Measurements from ENCODE around the gene KCNK5.

The KCNK5 gene

GRCh38 chr6:39240155-39240757 is 11.0 kb upstream of the KCNK5 start:
- no peak for DNase-seq

GRCh38 chr6:39239527-39240154 is 10.4 kb upstream of the KCNK5 start:
- DNase-seq = no peak

DNA sequence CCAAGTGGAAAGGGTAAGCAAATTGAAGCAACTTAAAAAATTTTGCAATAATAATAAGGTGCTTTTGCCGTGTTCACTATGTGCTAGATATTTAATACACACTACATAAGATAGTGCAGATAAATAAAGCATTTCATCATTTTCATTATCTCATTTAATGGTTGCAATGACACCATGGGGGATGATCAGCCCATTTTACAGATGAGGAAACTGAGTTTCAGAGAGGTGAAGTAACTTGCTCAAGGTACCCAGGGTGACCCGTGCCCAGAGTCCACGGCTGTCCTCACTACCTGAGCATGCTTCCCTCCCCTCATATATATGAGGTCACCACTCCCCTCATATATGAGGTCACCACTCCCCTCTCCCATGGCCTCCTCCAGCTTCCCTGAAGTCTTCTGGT is 7.5 kb upstream of the KCNK5 start:
- DNase-seq = no peak

DNA sequence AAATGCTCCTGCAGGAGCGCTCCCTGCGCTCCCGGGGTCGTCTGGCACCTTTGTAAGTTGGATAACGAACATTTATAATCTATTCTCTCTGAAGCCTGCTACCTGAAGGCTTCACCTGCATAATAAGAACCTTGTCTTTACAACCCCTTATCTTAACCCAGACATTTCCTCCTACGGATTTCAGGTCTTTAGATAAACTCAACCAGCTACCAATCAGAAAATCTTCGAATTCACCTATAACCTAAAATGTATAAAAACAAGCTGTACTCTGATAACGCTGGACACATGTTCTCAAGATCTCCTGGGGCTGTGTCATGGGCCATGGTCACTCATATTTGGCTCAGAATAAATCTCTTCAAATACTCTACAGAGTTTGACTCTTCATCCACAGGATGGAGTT is 4.1 kb upstream of the KCNK5 start:
- no peak for DNase-seq

- no peak for DNase-seq
Observed at GRCh38 chr6:39231521-39232243, 2.4 kb upstream of the KCNK5 start.

DNA sequence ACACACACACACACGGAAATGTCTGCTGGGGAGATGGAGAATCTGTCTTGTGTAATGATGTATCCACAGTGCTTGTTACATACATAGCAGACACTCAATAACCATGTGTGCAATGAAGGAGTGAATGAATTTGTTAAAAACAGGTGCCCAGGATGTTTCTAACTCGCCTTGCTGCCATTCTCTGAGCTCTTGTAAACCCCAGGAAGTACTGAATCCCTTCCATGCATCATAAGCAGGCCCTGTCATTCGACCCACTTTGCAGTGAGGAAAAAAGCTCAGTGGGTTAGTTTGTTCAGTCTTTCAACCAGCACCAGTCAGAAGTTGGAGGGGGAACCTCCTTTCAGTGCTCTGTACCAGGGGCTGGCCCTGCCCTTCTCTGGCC is 1.4 kb upstream of the KCNK5 start:
- no peak for DNase-seq

- DNase-seq = peak; percentile 75
Observed at GRCh38 chr6:39228111-39228971, 934 bp downstream of the KCNK5 start.

DNA sequence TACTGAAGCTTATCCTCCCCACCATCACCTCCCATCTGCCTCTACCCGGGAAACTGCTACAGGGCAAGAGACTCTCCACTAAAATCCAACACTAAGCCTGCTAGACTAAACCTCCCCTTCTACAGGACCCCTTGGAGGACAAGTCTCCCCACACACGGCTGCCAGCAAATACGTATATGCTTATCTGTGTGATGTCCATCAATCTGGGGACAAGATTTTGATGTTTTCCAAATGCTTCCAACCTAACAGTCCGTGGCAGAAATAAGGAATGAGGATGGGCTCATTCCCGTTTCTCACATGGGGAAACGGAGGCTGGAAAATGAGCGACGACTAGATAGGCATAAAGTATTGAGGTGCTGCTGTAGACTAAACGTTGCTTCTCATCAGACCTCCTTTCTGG is 1.8 kb downstream of the KCNK5 start:
- DNase-seq = no peak

DNA sequence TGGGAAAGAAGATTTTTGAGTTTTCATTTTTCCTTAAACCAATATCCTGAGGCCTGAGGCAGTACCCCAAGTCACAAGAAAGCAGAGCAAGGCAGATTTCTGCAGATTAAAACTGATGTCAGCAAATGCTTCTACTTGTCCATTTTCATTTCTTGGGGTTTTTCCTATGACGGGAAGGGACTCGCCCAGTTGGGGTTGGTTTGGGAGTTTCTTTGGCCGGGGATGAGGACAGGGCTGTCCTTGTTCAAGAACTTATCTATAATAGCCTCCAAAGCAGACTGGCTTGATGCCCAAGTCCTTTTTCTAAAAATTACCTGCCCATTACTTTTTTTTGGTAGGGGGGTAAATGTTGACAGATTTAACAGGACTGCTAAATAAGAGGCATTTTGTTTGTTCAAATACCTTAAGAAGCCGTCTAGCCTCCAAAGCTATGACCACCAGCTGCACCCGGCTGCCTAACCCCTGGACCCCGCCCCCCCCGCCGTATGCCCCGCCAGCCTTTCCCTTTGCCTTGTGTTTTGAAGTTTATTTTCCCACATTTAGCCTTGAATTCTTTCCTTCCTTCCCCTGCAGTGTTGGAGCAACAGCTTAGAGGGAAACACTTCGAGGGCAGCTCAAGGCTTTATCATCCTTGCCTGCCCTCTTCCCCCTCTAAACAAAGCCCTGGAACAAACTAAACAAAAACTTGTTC is 2.5 kb downstream of the KCNK5 start:
- DNase-seq = no peak

- DNase-seq = peak; percentile 73
Observed at GRCh38 chr6:39225946-39226437, 3.3 kb downstream of the KCNK5 start.

GRCh38 chr6:39225543-39225942 is 3.7 kb downstream of the KCNK5 start:
- no peak for DNase-seq

GRCh38 chr6:39224523-39225182 is 4.6 kb downstream of the KCNK5 start:
- DNase-seq = no peak

DNA sequence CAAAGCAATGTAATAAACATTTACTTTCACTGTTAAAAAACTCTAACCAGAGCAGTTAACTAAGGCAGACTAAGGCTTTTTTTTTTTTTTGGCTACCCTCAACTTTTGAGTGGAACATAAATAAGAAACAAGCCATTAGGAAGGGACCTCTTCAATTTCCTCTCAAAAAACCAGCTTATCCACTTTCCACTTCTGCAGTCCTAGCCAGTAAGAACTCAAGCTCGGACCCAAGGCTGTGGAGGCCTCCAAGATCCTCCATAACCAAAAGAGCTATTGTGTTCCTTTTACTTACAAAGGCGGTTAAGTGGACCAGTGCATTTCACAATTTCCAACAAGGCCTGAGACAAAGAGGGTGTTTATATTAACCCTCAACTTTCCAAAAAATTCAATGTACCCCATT is 5.3 kb downstream of the KCNK5 start:
- DNase-seq = no peak

DNA sequence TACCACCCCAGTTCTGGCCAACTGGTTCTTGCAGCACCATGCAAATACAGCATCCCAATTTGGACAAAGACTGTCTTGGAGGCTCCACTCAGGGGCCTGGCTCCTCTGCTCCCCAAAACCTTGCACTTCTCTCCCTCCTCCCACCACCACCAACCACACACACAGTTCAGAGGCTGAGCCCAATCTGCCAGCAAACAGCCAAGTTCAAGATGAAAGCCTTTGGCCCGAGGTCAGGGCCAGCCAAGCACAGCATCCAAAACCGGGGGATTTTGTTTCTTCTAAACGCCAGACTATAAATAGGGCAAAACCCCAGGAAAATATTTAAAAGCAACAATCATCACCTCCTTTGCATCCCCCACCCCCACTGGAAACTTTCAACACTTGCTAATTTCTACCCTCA is 5.7 kb downstream of the KCNK5 start:
- no peak for DNase-seq

- no peak for DNase-seq
Observed at GRCh38 chr6:39223061-39223460, 6.2 kb downstream of the KCNK5 start.

GRCh38 chr6:39221779-39222641 is 7.3 kb downstream of the KCNK5 start:
- no peak for DNase-seq

DNA sequence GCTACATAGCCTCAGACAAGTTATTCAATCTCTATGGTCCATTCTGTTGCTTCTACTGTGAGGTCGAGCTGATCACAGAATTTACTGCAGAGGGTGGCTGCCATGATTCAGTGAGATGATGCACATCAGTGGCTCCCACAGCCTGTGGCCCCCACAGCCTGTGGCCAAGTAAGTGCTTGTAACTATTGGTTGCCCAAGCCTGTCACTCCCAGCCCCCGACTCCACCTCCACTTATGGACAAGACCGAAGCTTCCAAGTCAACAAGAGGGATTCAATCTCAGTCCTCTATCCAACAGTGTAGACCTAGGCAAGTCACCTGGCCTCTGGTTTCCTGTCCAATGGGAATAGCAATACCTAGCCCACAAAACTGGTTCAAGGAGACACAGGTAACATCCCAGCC is 8.2 kb downstream of the KCNK5 start:
- no peak for DNase-seq

- no peak for DNase-seq
Observed at GRCh38 chr6:39218868-39219567, 10.3 kb downstream of the KCNK5 start.

- no peak for DNase-seq
Observed at GRCh38 chr6:39217177-39217864, 12.0 kb downstream of the KCNK5 start.

- no peak for DNase-seq
Observed at GRCh38 chr6:39215640-39216158, 13.6 kb downstream of the KCNK5 start.
